Measurements from ENCODE around the gene SKIDA1.

SKIDA1 gene

GRCh38 chr10:21508706-21509331 is 16.7 kb downstream of the SKIDA1 start:
- peak overlapping the region; percentile 98 for H2BK120ac ChIP-seq (ENCODE audit: low read depth, low read length)
- no peaks in the 10 kb centered on the region for H3K36me3 ChIP-seq (ENCODE audit: control insufficient read depth, insufficient read depth, low read length)
- H3K79me1 ChIP-seq (ENCODE audit: low read length), result no peaks in the 10 kb centered on the region
- peak overlapping the region; percentile 90 for H4K5ac ChIP-seq (ENCODE audit: low read length)
- peak overlapping the region; percentile 25 for H3K4me2 ChIP-seq (ENCODE audit: low read length)
- peak overlapping the region; percentile 100 for H3K18ac ChIP-seq (ENCODE audit: low read length)
- peak overlapping the region; percentile 7 for H3K23ac ChIP-seq (ENCODE audit: low read length)
- H2BK15ac ChIP-seq (replicated peaks; ENCODE audit: low read depth), result peak overlapping the region; percentile 93
- H3K4ac ChIP-seq (ENCODE audit: low read depth, low read length), result peak overlapping the region; percentile 99
- H4K8ac ChIP-seq (ENCODE audit: low read depth, low read length), result peak overlapping the region; percentile 97
- peak overlapping the region; percentile 96 for H3K56ac ChIP-seq (ENCODE audit: low read length)
- H2AK5ac ChIP-seq (ENCODE audit: low read length), result no peak overlapping the region
- no CpG with 5 or more reads among the region's 43 CpGs for WGBS (ENCODE audit: extremely low coverage, insufficient coverage, low lambda C conversion rate)
- peak overlapping the region; percentile 98 for H3K27ac ChIP-seq (ENCODE audit: low read depth, low read length)
- peak overlapping the region; percentile 95 for H2BK5ac ChIP-seq (ENCODE audit: low read length)
- peaks cover 2% of the 10 kb centered on the region for H3K79me2 ChIP-seq (ENCODE audit: control insufficient read depth, insufficient read depth, low read length)
- peak overlapping the region; percentile 90 for H3K9ac ChIP-seq (ENCODE audit: low read length)
- H3K27me3 ChIP-seq (ENCODE audit: insufficient read depth, low read length, poor library complexity), result no peaks in the 10 kb centered on the region
- no peak overlapping the region for H3K4me3 ChIP-seq (ENCODE audit: low read length)
- peak; percentile 74 for DNase-seq
- H3K4me1 ChIP-seq (ENCODE audit: control insufficient read depth, low read depth, low read length), result peaks cover 25% of the 10 kb centered on the region

- Histone ChIP-seq H3K27me3 (ENCODE audit: insufficient read depth, low read length, poor library complexity) (no peaks in the 10 kb centered on the region), H3K27ac (ENCODE audit: low read depth, low read length) (no peak overlapping the region), H3K36me3 (ENCODE audit: control insufficient read depth, insufficient read depth, low read length) (no peaks in the 10 kb centered on the region), H3K79me1 (ENCODE audit: low read length) (no peaks in the 10 kb centered on the region), H3K79me2 (ENCODE audit: control insufficient read depth, insufficient read depth, low read length) (no peaks in the 10 kb centered on the region), H3K4me1 (ENCODE audit: control insufficient read depth, low read depth, low read length) (peaks cover 23% of the 10 kb centered on the region), H2BK5ac (ENCODE audit: low read length) (peak overlapping the region; percentile 68), H3K9ac (ENCODE audit: low read length) (peak overlapping the region; percentile 90), H3K4me2 (ENCODE audit: low read length) (peak overlapping the region; percentile 19), H3K18ac (ENCODE audit: low read length) (peak overlapping the region; percentile 88), H3K56ac (ENCODE audit: low read length) (peak overlapping the region; percentile 96), H2BK15ac (replicated peaks; ENCODE audit: low read depth) (peak overlapping the region; percentile 29), H2BK120ac (ENCODE audit: low read depth, low read length) (no peak overlapping the region), H3K4ac (ENCODE audit: low read depth, low read length) (peak overlapping the region; percentile 38), H4K5ac (ENCODE audit: low read length) (peak overlapping the region; percentile 73), H3K23ac (ENCODE audit: low read length) (peak overlapping the region; percentile 39), H4K8ac (ENCODE audit: low read depth, low read length) (no peak overlapping the region), H3K4me3 (ENCODE audit: low read length) (no peak overlapping the region), H2AK5ac (ENCODE audit: low read length) (peak overlapping the region; percentile 61)
- peak; percentile 43 for DNase-seq
- no CpG with 5 or more reads among the region's 21 CpGs for WGBS (ENCODE audit: extremely low coverage, insufficient coverage, low lambda C conversion rate)
These were observed 18.3 kb downstream of the SKIDA1 start for GRCh38 chr10:21507150-21507549.

GRCh38 chr10:21506351-21506750 is 19.1 kb downstream of the SKIDA1 start:
- no CpG with 5 or more reads among the region's 3 CpGs for WGBS (ENCODE audit: extremely low coverage, insufficient coverage, low lambda C conversion rate)
- Histone ChIP-seq H3K4me3 (ENCODE audit: low read length) (no peak overlapping the region), H3K9ac (ENCODE audit: low read length) (peak overlapping the region; percentile 36), H3K4ac (ENCODE audit: low read depth, low read length) (no peak overlapping the region), H3K27ac (ENCODE audit: low read depth, low read length) (no peak overlapping the region), H3K4me1 (ENCODE audit: control insufficient read depth, low read depth, low read length) (peaks cover 26% of the 10 kb centered on the region), H4K8ac (ENCODE audit: low read depth, low read length) (no peak overlapping the region), H3K79me2 (ENCODE audit: control insufficient read depth, insufficient read depth, low read length) (no peaks in the 10 kb centered on the region), H2BK120ac (ENCODE audit: low read depth, low read length) (no peak overlapping the region), H3K56ac (ENCODE audit: low read length) (peak overlapping the region; percentile 96), H2AK5ac (ENCODE audit: low read length) (no peak overlapping the region), H2BK15ac (replicated peaks; ENCODE audit: low read depth) (no peak overlapping the region), H3K79me1 (ENCODE audit: low read length) (no peaks in the 10 kb centered on the region), H3K27me3 (ENCODE audit: insufficient read depth, low read length, poor library complexity) (no peaks in the 10 kb centered on the region), H3K23ac (ENCODE audit: low read length) (no peak overlapping the region), H3K18ac (ENCODE audit: low read length) (peak overlapping the region; percentile 64), H4K5ac (ENCODE audit: low read length) (no peak overlapping the region), H3K4me2 (ENCODE audit: low read length) (no peak overlapping the region), H2BK5ac (ENCODE audit: low read length) (no peak overlapping the region), H3K36me3 (ENCODE audit: control insufficient read depth, insufficient read depth, low read length) (no peaks in the 10 kb centered on the region)
- DNase-seq, result no peak

- H2BK15ac ChIP-seq (replicated peaks; ENCODE audit: low read depth), result peak overlapping the region; percentile 1
- no peaks in the 10 kb centered on the region for H3K79me1 ChIP-seq (ENCODE audit: low read length)
- H2AK5ac ChIP-seq (ENCODE audit: low read length), result no peak overlapping the region
- H3K4me3 ChIP-seq (ENCODE audit: low read length), result no peak overlapping the region
- no peak overlapping the region for H3K27ac ChIP-seq (ENCODE audit: low read depth, low read length)
- H3K36me3 ChIP-seq (ENCODE audit: control insufficient read depth, insufficient read depth, low read length), result no peaks in the 10 kb centered on the region
- H4K8ac ChIP-seq (ENCODE audit: low read depth, low read length), result no peak overlapping the region
- no peaks in the 10 kb centered on the region for H3K27me3 ChIP-seq (ENCODE audit: insufficient read depth, low read length, poor library complexity)
- H3K79me2 ChIP-seq (ENCODE audit: control insufficient read depth, insufficient read depth, low read length), result no peaks in the 10 kb centered on the region
- peak; percentile 44 for DNase-seq
- H4K5ac ChIP-seq (ENCODE audit: low read length), result no peak overlapping the region
- no peak overlapping the region for H3K4me2 ChIP-seq (ENCODE audit: low read length)
- WGBS (ENCODE audit: extremely low coverage, insufficient coverage, low lambda C conversion rate), result no CpG with 5 or more reads among the region's 4 CpGs
- no peak overlapping the region for H2BK120ac ChIP-seq (ENCODE audit: low read depth, low read length)
- H3K18ac ChIP-seq (ENCODE audit: low read length), result peak overlapping the region; percentile 64
- no peak overlapping the region for H3K23ac ChIP-seq (ENCODE audit: low read length)
- no peak overlapping the region for H3K4ac ChIP-seq (ENCODE audit: low read depth, low read length)
- no peak overlapping the region for H2BK5ac ChIP-seq (ENCODE audit: low read length)
- H3K9ac ChIP-seq (ENCODE audit: low read length), result peak overlapping the region; percentile 1
- peaks cover 28% of the 10 kb centered on the region for H3K4me1 ChIP-seq (ENCODE audit: control insufficient read depth, low read depth, low read length)
- peak overlapping the region; percentile 96 for H3K56ac ChIP-seq (ENCODE audit: low read length)
These were observed 19.7 kb downstream of the SKIDA1 start for GRCh38 chr10:21505711-21506278.

- no peak overlapping the region for H3K18ac ChIP-seq (ENCODE audit: low read length)
- no CpG with 5 or more reads among the region's 1 CpG for WGBS (ENCODE audit: extremely low coverage, insufficient coverage, low lambda C conversion rate)
- H3K4me1 ChIP-seq (ENCODE audit: control insufficient read depth, low read depth, low read length), result peaks cover 33% of the 10 kb centered on the region
- H3K56ac ChIP-seq (ENCODE audit: low read length), result no peak overlapping the region
- no peaks in the 10 kb centered on the region for H3K79me1 ChIP-seq (ENCODE audit: low read length)
- H3K4me2 ChIP-seq (ENCODE audit: low read length), result no peak overlapping the region
- no peak overlapping the region for H3K4me3 ChIP-seq (ENCODE audit: low read length)
- H2AK5ac ChIP-seq (ENCODE audit: low read length), result no peak overlapping the region
- H3K27ac ChIP-seq (ENCODE audit: low read depth, low read length), result no peak overlapping the region
- H4K8ac ChIP-seq (ENCODE audit: low read depth, low read length), result no peak overlapping the region
- H3K9ac ChIP-seq (ENCODE audit: low read length), result no peak overlapping the region
- peaks cover 3% of the 10 kb centered on the region for H3K27me3 ChIP-seq (ENCODE audit: insufficient read depth, low read length, poor library complexity)
- H3K79me2 ChIP-seq (ENCODE audit: control insufficient read depth, insufficient read depth, low read length), result no peaks in the 10 kb centered on the region
- H2BK5ac ChIP-seq (ENCODE audit: low read length), result no peak overlapping the region
- no peak overlapping the region for H2BK120ac ChIP-seq (ENCODE audit: low read depth, low read length)
- no peaks in the 10 kb centered on the region for H3K36me3 ChIP-seq (ENCODE audit: control insufficient read depth, insufficient read depth, low read length)
- H4K5ac ChIP-seq (ENCODE audit: low read length), result no peak overlapping the region
- H2BK15ac ChIP-seq (replicated peaks; ENCODE audit: low read depth), result no peak overlapping the region
- no peak overlapping the region for H3K4ac ChIP-seq (ENCODE audit: low read depth, low read length)
- no peak for DNase-seq
- H3K23ac ChIP-seq (ENCODE audit: low read length), result no peak overlapping the region
These were observed 21.9 kb downstream of the SKIDA1 start for GRCh38 chr10:21503542-21503941.

Data from mesendoderm (in vitro differentiated cells).